ENCODE measurements around the gene MGST1. TPM values are rescaled to one million over a fixed set of nuclear protein-coding genes. Genes with fewer than 3 reads are reported as not detected.

MGST1 gene
- polyA plus RNA-seq, 1 donor (not counting 4 experiments of a cell fraction or from before 2014, with no cell fraction given): 160 TPM

DNA sequence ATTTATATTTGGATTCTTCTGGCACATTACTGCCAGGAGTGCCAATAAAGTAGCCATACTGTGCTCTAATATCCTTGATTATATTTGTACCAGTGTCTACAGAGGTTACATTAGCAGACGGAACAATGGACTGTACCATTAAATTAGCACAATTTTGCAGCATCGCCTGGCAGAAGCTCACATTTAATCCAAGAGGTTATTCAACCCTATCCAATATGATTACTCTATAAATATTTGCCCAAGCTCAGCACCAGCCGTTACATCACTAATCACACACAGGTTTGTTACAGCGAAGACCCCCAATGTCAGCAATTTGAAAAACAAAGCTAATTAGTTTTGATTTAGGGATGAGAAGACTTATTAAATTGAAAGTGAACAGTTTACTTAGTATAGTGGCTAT lies 16.9 kb upstream of the MGST1 start:
- Histone ChIP-seq H3K9ac (ENCODE audit: control insufficient read depth, extremely low read depth, insufficient read depth, low read length) (no peak overlapping the region), H3K4me3 (ENCODE audit: control insufficient read depth in 2 of 3, extremely low read depth in 1 of 3, insufficient read depth in 2 of 3, low read depth in 1 of 3, low read length in 3 of 3) (no peak overlapping the region), H3K4me2 (ENCODE audit: control insufficient read depth, extremely low read depth, insufficient read depth, low read depth, low read length) (no peak overlapping the region), H3K4me1 (ENCODE audit: control insufficient read depth, extremely low read depth, insufficient read depth, low read length) (no peaks in the 10 kb centered on the region), H3K27ac (ENCODE audit: control insufficient read depth, insufficient read depth, low read length) (no peak overlapping the region), H3K9me1 (ENCODE audit: control insufficient read depth, extremely low read depth, insufficient read depth, low read length) (no peaks in the 10 kb centered on the region), H3K9me3 (ENCODE audit: control insufficient read depth, low read depth, low read length) (no peaks in the 10 kb centered on the region), H3K36me3 (ENCODE audit: control insufficient read depth in 2 of 2, extremely low read depth in 1 of 2, insufficient read depth in 2 of 2, low read length in 2 of 2) (no peaks in the 10 kb centered on the region), H3K79me2 (ENCODE audit: control insufficient read depth, insufficient read depth, low read length) (no peaks in the 10 kb centered on the region), H3K27me3 (ENCODE audit: control insufficient read depth, extremely low read depth, insufficient read depth, low read length) (no peaks in the 10 kb centered on the region), H4K20me1 (ENCODE audit: control insufficient read depth, extremely low read depth, insufficient read depth, low read length) (no peaks in the 10 kb centered on the region), H2AFZ (ENCODE audit: control insufficient read depth, low read length) (no peak overlapping the region)
- DNase-seq (ENCODE audit: low read depth, low spot score) (no peak), FAIRE-seq (no peak)
- TF ChIP-seq, protein P1, sequence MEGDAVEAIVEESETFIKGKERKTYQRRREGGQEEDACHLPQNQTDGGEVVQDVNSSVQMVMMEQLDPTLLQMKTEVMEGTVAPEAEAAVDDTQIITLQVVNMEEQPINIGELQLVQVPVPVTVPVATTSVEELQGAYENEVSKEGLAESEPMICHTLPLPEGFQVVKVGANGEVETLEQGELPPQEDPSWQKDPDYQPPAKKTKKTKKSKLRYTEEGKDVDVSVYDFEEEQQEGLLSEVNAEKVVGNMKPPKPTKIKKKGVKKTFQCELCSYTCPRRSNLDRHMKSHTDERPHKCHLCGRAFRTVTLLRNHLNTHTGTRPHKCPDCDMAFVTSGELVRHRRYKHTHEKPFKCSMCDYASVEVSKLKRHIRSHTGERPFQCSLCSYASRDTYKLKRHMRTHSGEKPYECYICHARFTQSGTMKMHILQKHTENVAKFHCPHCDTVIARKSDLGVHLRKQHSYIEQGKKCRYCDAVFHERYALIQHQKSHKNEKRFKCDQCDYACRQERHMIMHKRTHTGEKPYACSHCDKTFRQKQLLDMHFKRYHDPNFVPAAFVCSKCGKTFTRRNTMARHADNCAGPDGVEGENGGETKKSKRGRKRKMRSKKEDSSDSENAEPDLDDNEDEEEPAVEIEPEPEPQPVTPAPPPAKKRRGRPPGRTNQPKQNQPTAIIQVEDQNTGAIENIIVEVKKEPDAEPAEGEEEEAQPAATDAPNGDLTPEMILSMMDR (optimal IDR thresholded peaks at IDR 0.05 in 1 of 3, IDR thresholded peaks at IDR 0.05 in 1 of 3, conservative IDR thresholded peaks at IDR 0.05 in 1 of 3; ENCODE audit: extremely low read depth in 1 of 3, insufficient read depth in 2 of 3, low read length in 3 of 3): no peak
- no peak for TF ChIP-seq EZH2 (IDR thresholded peaks at IDR 0.05; ENCODE audit: low read length)
- dilution Hi-C loops (cut with MboI; ENCODE audit: extremely low pct_ligation_motif_present, low sequenced_read_pairs): no loop called here

DNA sequence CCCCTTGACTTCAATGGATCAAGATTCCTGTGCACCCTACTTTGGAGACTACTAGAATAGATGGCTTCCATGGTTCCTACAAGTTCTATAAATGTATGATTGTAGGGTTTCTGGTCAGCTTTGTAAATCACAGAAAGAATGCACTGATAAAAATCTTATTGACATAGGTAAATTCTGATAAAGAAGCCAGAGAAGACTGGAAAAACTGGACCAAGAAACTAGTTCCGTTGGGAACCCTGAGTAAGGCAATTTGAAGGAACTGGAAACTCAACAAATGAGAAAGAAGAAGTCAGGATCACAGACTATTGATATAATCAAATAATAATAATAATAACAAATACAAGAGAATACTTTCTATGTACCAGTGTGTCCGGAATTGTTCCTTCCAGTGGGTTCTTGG lies 15.4 kb upstream of the MGST1 start:
- TF ChIP-seq EZH2 (IDR thresholded peaks at IDR 0.05; ENCODE audit: low read length): no peak
- TF ChIP-seq, protein P1 (optimal IDR thresholded peaks at IDR 0.05 in 1 of 3, IDR thresholded peaks at IDR 0.05 in 1 of 3, conservative IDR thresholded peaks at IDR 0.05 in 1 of 3; ENCODE audit: extremely low read depth in 1 of 3, insufficient read depth in 2 of 3, low read length in 3 of 3): no peak
- Histone ChIP-seq H3K36me3 (ENCODE audit: control insufficient read depth in 2 of 2, extremely low read depth in 1 of 2, insufficient read depth in 2 of 2, low read length in 2 of 2) (no peaks in the 10 kb centered on the region), H2AFZ (ENCODE audit: control insufficient read depth, low read length) (no peak overlapping the region), H3K9me3 (ENCODE audit: control insufficient read depth, low read depth, low read length) (no peaks in the 10 kb centered on the region), H3K9me1 (ENCODE audit: control insufficient read depth, extremely low read depth, insufficient read depth, low read length) (no peaks in the 10 kb centered on the region), H3K4me3 (ENCODE audit: control insufficient read depth in 2 of 3, extremely low read depth in 1 of 3, insufficient read depth in 2 of 3, low read depth in 1 of 3, low read length in 3 of 3) (no peak overlapping the region), H3K27ac (ENCODE audit: control insufficient read depth, insufficient read depth, low read length) (no peak overlapping the region), H3K9ac (ENCODE audit: control insufficient read depth, extremely low read depth, insufficient read depth, low read length) (no peak overlapping the region), H3K27me3 (ENCODE audit: control insufficient read depth, extremely low read depth, insufficient read depth, low read length) (no peaks in the 10 kb centered on the region), H3K4me2 (ENCODE audit: control insufficient read depth, extremely low read depth, insufficient read depth, low read depth, low read length) (no peak overlapping the region), H3K79me2 (ENCODE audit: control insufficient read depth, insufficient read depth, low read length) (no peaks in the 10 kb centered on the region), H3K4me1 (ENCODE audit: control insufficient read depth, extremely low read depth, insufficient read depth, low read length) (no peaks in the 10 kb centered on the region), H4K20me1 (ENCODE audit: control insufficient read depth, extremely low read depth, insufficient read depth, low read length) (no peaks in the 10 kb centered on the region)
- FAIRE-seq (no peak), DNase-seq (ENCODE audit: low read depth, low spot score) (no peak)
- dilution Hi-C loops (cut with MboI; ENCODE audit: extremely low pct_ligation_motif_present, low sequenced_read_pairs): no loop called here
